Posterior vena cava (tissue), 2 donors: Measurements from ENCODE around the gene SHISA2. TPM values are rescaled to one million over a fixed set of nuclear protein-coding genes. Genes with fewer than 3 reads are reported as not detected.
"Not testable (repeated sequence)": the region's sequence is repeated elsewhere in the genome, so short reads cannot be mapped to it uniquely, and the experiment has no call there.

Source experiments
- DNase-seq: peaks from one replicate; pipeline ENCODE4 v3.0.0-alpha.2; 2020; ENCODE audit warnings: low spot score
- intact Hi-C, 2 donors: fragments of 100-400 bp; cut with DNase I; formaldehyde crosslinking; loops; one replicate each; pipeline versions ENCODE4 v1.14.1 to v1.14.2; 2022 to 2023
- long read RNA-seq, 2 donors: library from polyadenylated mRNA; unstranded; transcript quantifications; one replicate each; pipeline ENCODE4 v2.0.0, GENCODE V29; 2020 to 2021
- total RNA-seq, 2 donors: library from RNA; stranded (reverse); fragmentation: NEBNext Ultra II Directional; extraction: Animal tissue kit (Norgen Biotek cat#: 25700); gene quantifications; one replicate each; pipeline ENCODE4 v1.2.1, GENCODE V29; 2021
- donor health status: DM: yes; HTN: yes; CAD: no.
- donor health status: DM: yes; HTN: yes; CAD: no.

Gene SHISA2
- 1 to 10 TPM in 1 of 2 donors, under 1 TPM in 1; 0.97 to 1.2 TPM for total RNA-seq
- long read RNA-seq, donor 1, partial matches to known transcripts = 0 of 1 reads
- long read RNA-seq, donor 1, other reads (novel, unspliced or antisense) = 1 of 1 reads
- long read RNA-seq, donor 2 = 0 reads

GRCh38 chr13:26051657-26052311 lies at the start of gene SHISA2:
SHISA2 (minus strand) TSS chr13:26052016; CDS start chr13:26050975, 1,041 bp downstream.
- intact Hi-C loops = no loop called here
- no peak for DNase-seq

- intact Hi-C loops = no loop called here
Observed at GRCh38 chr13:26095846-26096610, 44.2 kb upstream of the SHISA2 start.

GRCh38 chr13:26095338-26095737 lies 43.5 kb upstream of the SHISA2 start:
- intact Hi-C loops = no loop called here
- DNase-seq = no peak

More at GRCh38 chr13:26095846-26096610, 44.2 kb upstream of the SHISA2 start:
- no peak for DNase-seq

GRCh38 chr13:26076821-26077220 lies 25.0 kb upstream of the SHISA2 start:
- not testable (repeated sequence) for DNase-seq
- intact Hi-C loops = loop anchor here in 1 of 2 donors (2.0 kb wide), 1 partner anchor 34 kb away; no protein-coding TSS in a partner anchor

GRCh38 chr13:26075498-26075897 lies 23.7 kb upstream of the SHISA2 start:
- DNase-seq = no peak
- intact Hi-C loops = no loop called here

- intact Hi-C loops = no loop called here
- no peak for DNase-seq
Observed at GRCh38 chr13:26074706-26075105, 22.9 kb upstream of the SHISA2 start.

- intact Hi-C loops, DNase-seq: not testable (repeated sequence)
Observed at GRCh38 chr13:26072335-26072734, 20.5 kb upstream of the SHISA2 start.

- intact Hi-C loops = no loop called here
- no peak for DNase-seq
Observed at GRCh38 chr13:26071691-26072090, 19.9 kb upstream of the SHISA2 start.

GRCh38 chr13:26069642-26070041 lies 17.8 kb upstream of the SHISA2 start:
- intact Hi-C loops = loop anchor here in 1 of 2 donors (10.0 kb wide), 1 partner anchor 85 kb away; no protein-coding TSS in a partner anchor
- not testable (repeated sequence) for DNase-seq

- not testable (repeated sequence) for DNase-seq
Observed at GRCh38 chr13:26068372-26068771, 16.6 kb upstream of the SHISA2 start.

GRCh38 chr13:26067601-26068000 lies 15.8 kb upstream of the SHISA2 start:
- DNase-seq = no peak
- intact Hi-C loops = loop anchor here in 1 of 2 donors (10.0 kb wide), 1 partner anchor 83 kb away; no protein-coding TSS in a partner anchor

More at GRCh38 chr13:26068372-26068771, 16.6 kb upstream of the SHISA2 start:
- intact Hi-C loops = loop anchor here in 1 of 2 donors (10.0 kb wide), 1 partner anchor 84 kb away; no protein-coding TSS in a partner anchor

- intact Hi-C loops = loop anchor here in 1 of 2 donors (10.0 kb wide), 1 partner anchor 82 kb away; no protein-coding TSS in a partner anchor
- not testable (repeated sequence) for DNase-seq
Observed at GRCh38 chr13:26066492-26066891, 14.7 kb upstream of the SHISA2 start.

GRCh38 chr13:26062853-26063444 lies 11.1 kb upstream of the SHISA2 start:
- no peak for DNase-seq
- intact Hi-C loops = loop anchor here in 1 of 2 donors (5.0 to 10.0 kb wide), 2 partner anchors 78 to 491 kb away; no protein-coding TSS in a partner anchor

GRCh38 chr13:26061947-26062346 lies 10.1 kb upstream of the SHISA2 start:
- no peak for DNase-seq
- intact Hi-C loops = loop anchor here in 1 of 2 donors (5.0 to 10.0 kb wide), 2 partner anchors 77 to 490 kb away; no protein-coding TSS in a partner anchor

- DNase-seq = no peak
- intact Hi-C loops = loop anchor here in 1 of 2 donors (5.0 to 10.0 kb wide), 2 partner anchors 76 to 489 kb away; no protein-coding TSS in a partner anchor
Observed at GRCh38 chr13:26061256-26061655, 9.4 kb upstream of the SHISA2 start.

- DNase-seq = no peak
- intact Hi-C loops = loop anchor here in 1 of 2 donors (5.0 to 10.0 kb wide), 2 partner anchors 76 to 488 kb away; no protein-coding TSS in a partner anchor
Observed at GRCh38 chr13:26060357-26060756, 8.5 kb upstream of the SHISA2 start.

- no peak for DNase-seq
- intact Hi-C loops = no loop called here
Observed at GRCh38 chr13:26058704-26059103, 6.9 kb upstream of the SHISA2 start.

GRCh38 chr13:26054896-26055295 lies 3.1 kb upstream of the SHISA2 start:
- no peak for DNase-seq
- intact Hi-C loops = no loop called here

GRCh38 chr13:26053418-26053980 lies 1.7 kb upstream of the SHISA2 start:
- DNase-seq = no peak
- intact Hi-C loops = no loop called here
